Fibroblast of lung (primary cell): ENCODE results near the gene ASPRV1.

ENCODE experiments used
- CTCF ChIP-seq, 2 donors: IDR thresholded peaks in 1 of 2; conservative IDR thresholded peaks in 1 of 2; 1 replicate in 1 of 2; 2 replicates in 1 of 2; pipeline ENCODE4 v1.5.1; 2011 to 2012; ENCODE audit warnings: low read length in 2 of 2, control low read depth in 1 of 2, inconsistent platforms in 1 of 2, low read depth in 1 of 2, mild to moderate bottlenecking in 1 of 2
- EZH2 ChIP-seq: IDR thresholded peaks from 2 replicates; pipeline ENCODE4 v1.5.1; 2012; ENCODE audit warnings: low read length, control low read depth, mild to moderate bottlenecking; ENCODE audit errors: missing control alignments

- TF ChIP-seq CTCF (conservative IDR thresholded peaks at IDR 0.05 in 1 of 2, IDR thresholded peaks at IDR 0.05 in 1 of 2; ENCODE audit: low read depth in 1 of 2, low read length in 2 of 2) (no peak), EZH2 (no peak)
Observed at GRCh38 chr2:69977906-69978482, 16.6 kb upstream of the ASPRV1 start.
